Measurements from ENCODE around the gene NSUN3.

NSUN3 gene

DNA sequence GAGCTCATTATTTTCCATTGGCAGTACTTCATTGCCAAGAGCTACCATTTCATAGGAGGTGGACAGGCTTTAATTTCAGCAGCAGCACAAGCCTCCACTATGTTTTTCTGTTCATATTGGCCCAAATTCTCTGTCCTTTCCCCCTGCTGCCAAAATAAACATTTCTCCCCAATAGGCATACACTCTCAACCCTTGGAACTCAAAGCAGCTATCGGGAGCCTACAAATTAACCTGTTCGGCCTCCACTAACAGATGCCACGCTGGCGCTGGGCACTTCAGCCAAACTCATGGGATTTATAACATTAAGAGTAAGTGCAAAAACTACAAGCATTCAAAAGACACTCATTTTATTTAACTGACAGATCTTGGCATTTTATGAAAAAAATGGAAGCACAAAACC lies 95.7 kb downstream of the NSUN3 start:
- no peak overlapping the region for H3K4me3 ChIP-seq (ENCODE audit: low read depth, low read length)
- in situ Hi-C loops (cut with HindIII; ENCODE audit: low sequenced_read_pairs), result no loop called here
- DNase-seq (ENCODE audit: low read depth, low spot score), result peak; percentile 16
- TF ChIP-seq, protein P1, sequence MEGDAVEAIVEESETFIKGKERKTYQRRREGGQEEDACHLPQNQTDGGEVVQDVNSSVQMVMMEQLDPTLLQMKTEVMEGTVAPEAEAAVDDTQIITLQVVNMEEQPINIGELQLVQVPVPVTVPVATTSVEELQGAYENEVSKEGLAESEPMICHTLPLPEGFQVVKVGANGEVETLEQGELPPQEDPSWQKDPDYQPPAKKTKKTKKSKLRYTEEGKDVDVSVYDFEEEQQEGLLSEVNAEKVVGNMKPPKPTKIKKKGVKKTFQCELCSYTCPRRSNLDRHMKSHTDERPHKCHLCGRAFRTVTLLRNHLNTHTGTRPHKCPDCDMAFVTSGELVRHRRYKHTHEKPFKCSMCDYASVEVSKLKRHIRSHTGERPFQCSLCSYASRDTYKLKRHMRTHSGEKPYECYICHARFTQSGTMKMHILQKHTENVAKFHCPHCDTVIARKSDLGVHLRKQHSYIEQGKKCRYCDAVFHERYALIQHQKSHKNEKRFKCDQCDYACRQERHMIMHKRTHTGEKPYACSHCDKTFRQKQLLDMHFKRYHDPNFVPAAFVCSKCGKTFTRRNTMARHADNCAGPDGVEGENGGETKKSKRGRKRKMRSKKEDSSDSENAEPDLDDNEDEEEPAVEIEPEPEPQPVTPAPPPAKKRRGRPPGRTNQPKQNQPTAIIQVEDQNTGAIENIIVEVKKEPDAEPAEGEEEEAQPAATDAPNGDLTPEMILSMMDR (IDR thresholded peaks at IDR 0.05; ENCODE audit: low read depth, low read length), result no peak

GRCh38 chr3:94159062-94159828 lies 96.4 kb downstream of the NSUN3 start:
- peak; percentile 77 for DNase-seq (ENCODE audit: low read depth, low spot score)
- in situ Hi-C loops (cut with HindIII; ENCODE audit: low sequenced_read_pairs), result no loop called here
- peak overlapping the region; percentile 31 for H3K4me3 ChIP-seq (ENCODE audit: low read depth, low read length)
- TF ChIP-seq, protein P1 (IDR thresholded peaks at IDR 0.05; ENCODE audit: low read depth, low read length), result no peak

DNA sequence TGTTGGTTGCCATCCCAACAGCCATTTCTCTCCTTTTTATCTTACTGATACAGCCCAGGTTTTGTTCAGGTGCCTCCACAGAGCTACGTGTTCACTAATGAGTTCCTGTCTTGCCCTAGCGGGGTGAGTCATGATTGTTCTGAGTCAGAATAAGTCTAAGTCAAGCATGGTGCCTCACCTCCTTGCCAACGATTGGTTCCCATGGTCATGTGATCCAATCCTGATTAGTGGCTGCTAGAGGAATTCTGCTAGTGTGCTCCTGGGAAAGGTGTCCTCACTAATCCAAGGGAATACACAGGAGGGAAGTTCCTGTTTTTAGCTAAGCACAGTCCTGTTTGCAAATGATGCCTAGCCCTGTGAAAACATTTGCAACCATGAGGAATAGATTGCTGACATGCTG lies 99.8 kb downstream of the NSUN3 start:
- TF ChIP-seq, protein P1 (IDR thresholded peaks at IDR 0.05; ENCODE audit: low read depth, low read length), result no peak
- DNase-seq (ENCODE audit: low read depth, low spot score), result peak; percentile 62
- H3K4me3 ChIP-seq (ENCODE audit: low read depth, low read length), result no peak overlapping the region
- in situ Hi-C loops (cut with HindIII; ENCODE audit: low sequenced_read_pairs), result no loop called here

- TF ChIP-seq, protein P1 (IDR thresholded peaks at IDR 0.05; ENCODE audit: low read depth, low read length), result no peak
- no peak for DNase-seq (ENCODE audit: low read depth, low spot score)
- in situ Hi-C loops (cut with HindIII; ENCODE audit: low sequenced_read_pairs), result no loop called here
- H3K4me3 ChIP-seq (ENCODE audit: low read depth, low read length), result no peak overlapping the region
Observed at GRCh38 chr3:94167346-94167745, 104.5 kb downstream of the NSUN3 start.

- in situ Hi-C loops (cut with HindIII; ENCODE audit: low sequenced_read_pairs), result no loop called here
Observed at GRCh38 chr3:94167796-94168195, 104.9 kb downstream of the NSUN3 start.

DNA sequence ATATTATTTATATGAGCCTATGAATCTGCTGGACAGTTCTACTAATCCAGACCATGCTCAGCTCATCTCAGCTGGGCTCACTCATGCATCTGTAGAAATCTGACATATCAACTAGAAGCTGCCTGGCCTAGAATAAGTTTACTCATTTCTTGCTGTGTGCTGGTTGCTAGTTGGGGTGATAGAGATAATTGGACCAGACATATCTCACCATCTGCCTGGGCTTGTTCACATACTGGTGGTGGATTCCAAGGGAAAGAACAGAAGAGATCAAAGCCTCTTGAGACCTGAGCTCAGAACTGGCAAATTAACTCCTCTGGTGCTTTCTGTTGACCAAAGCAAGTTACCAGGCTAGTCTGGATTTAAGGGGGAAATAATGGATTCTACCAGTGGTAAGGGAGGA lies 109.1 kb downstream of the NSUN3 start:
- no peak for DNase-seq (ENCODE audit: low read depth, low spot score)
- H3K4me3 ChIP-seq (ENCODE audit: low read depth, low read length), result no peak overlapping the region
- in situ Hi-C loops (cut with HindIII; ENCODE audit: low sequenced_read_pairs), result no loop called here
- TF ChIP-seq, protein P1 (IDR thresholded peaks at IDR 0.05; ENCODE audit: low read depth, low read length), result no peak

More at GRCh38 chr3:94167796-94168195, 104.9 kb downstream of the NSUN3 start:
- TF ChIP-seq, protein P1 (IDR thresholded peaks at IDR 0.05; ENCODE audit: low read depth, low read length), result no peak
- no peak overlapping the region for H3K4me3 ChIP-seq (ENCODE audit: low read depth, low read length)
- DNase-seq (ENCODE audit: low read depth, low spot score), result no peak

All from astrocyte of the spinal cord (primary cell).